HEK293T (cell line): Measurements from ENCODE around the gene CDH4.

Source experiments
- ARNT ChIP-seq: fragments of 450-650 bp; IDR thresholded peaks from 2 replicates; pipeline ENCODE4 v1.6.1; 2017; ENCODE audit warnings: mild to moderate bottlenecking
- ELF4 ChIP-seq: fragments of 450-650 bp; IDR thresholded peaks from 2 replicates; pipeline ENCODE4 v1.6.1; 2017; ENCODE audit warnings: antibody characterized with exemption
- FOXA1 ChIP-seq: fragments of 450-650 bp; IDR thresholded peaks from 2 replicates; pipeline ENCODE4 v1.6.1; 2016; ENCODE audit warnings: mild to moderate bottlenecking
- FOXK2 ChIP-seq: fragments of 450-650 bp; IDR thresholded peaks from 2 replicates; pipeline ENCODE4 v1.6.1; 2016; ENCODE audit warnings: mild to moderate bottlenecking
- L3MBTL2 ChIP-seq: fragments of 450-650 bp; conservative IDR thresholded peaks from 2 replicates; pipeline ENCODE4 v1.6.1; 2016; ENCODE audit warnings: mild to moderate bottlenecking
- NFRKB ChIP-seq: fragments of 450-650 bp; IDR thresholded peaks from 2 replicates; pipeline ENCODE4 v1.6.1; 2016; ENCODE audit warnings: mild to moderate bottlenecking, moderate library complexity
- PKNOX1 ChIP-seq: fragments of 450-650 bp; IDR thresholded peaks from 2 replicates; pipeline ENCODE4 v1.6.1; 2016
- TARDBP ChIP-seq: fragments of 450-650 bp; IDR thresholded peaks from 2 replicates; pipeline ENCODE4 v1.6.1; 2016

GRCh38 chr20:61514805-61515505, 262.9 kb downstream of the CDH4 start:
- TF ChIP-seq NFRKB (no peak), ELF4 (no peak), L3MBTL2 (no peak), FOXK2 (no peak), ARNT (no peak), FOXA1 (no peak), TARDBP (no peak), PKNOX1 (no peak)
